GM12892 (cell line): Measurements from ENCODE around the gene DDX10.

ENCODE experiments used
- POLR2A ChIP-seq: IDR thresholded peaks from 2 replicates; pipeline ENCODE4 v1.6.1; 2011; ENCODE audit warnings: low read depth, low read length, control low read depth
- POLR2AphosphoS5 ChIP-seq: IDR thresholded peaks from 2 replicates; pipeline ENCODE4 v1.6.1; 2011; ENCODE audit warnings: low read depth, low read length, control low read depth
- TAF1 ChIP-seq: IDR thresholded peaks from 2 replicates; pipeline ENCODE4 v1.6.1; 2011; ENCODE audit warnings: low read depth, mild to moderate bottlenecking, control low read depth, low read length, borderline replicate concordance

- TF ChIP-seq POLR2AphosphoS5: no peak
- TF ChIP-seq POLR2A: no peak
- no peak for TF ChIP-seq TAF1
Measured at GRCh38 chr11:108685419-108686130, 20.7 kb downstream of the DDX10 start.
